ENCODE results near the gene GOLGA1. TPM values are rescaled to one million over a fixed set of nuclear protein-coding genes. Genes with fewer than 3 reads are reported as not detected.

GOLGA1 gene
- total RNA-seq, 1 donor = 13.9 TPM

- no peak for TF ChIP-seq CTCF (IDR thresholded peaks at IDR 0.05; ENCODE audit: insufficient read depth, low read length)
- no peak overlapping the region for H3K4me3 ChIP-seq (ENCODE audit: low read depth, low read length)
- DNase-seq (ENCODE audit: low read depth) = no peak
Measured at GRCh38 chr9:124950050-124950718, 9.3 kb upstream of the GOLGA1 start.

- DNase-seq (ENCODE audit: low read depth) = no peak
Measured at GRCh38 chr9:124949387-124949786, 8.5 kb upstream of the GOLGA1 start.

GRCh38 chr9:124947727-124948391 is 7.0 kb upstream of the GOLGA1 start:
- no peak for TF ChIP-seq CTCF (IDR thresholded peaks at IDR 0.05; ENCODE audit: insufficient read depth, low read length)

More at GRCh38 chr9:124949387-124949786, 8.5 kb upstream of the GOLGA1 start:
- TF ChIP-seq CTCF (IDR thresholded peaks at IDR 0.05; ENCODE audit: insufficient read depth, low read length) = no peak
- H3K4me3 ChIP-seq (ENCODE audit: low read depth, low read length) = no peak overlapping the region

GRCh38 chr9:124946167-124946566 is 5.3 kb upstream of the GOLGA1 start:
- no peak overlapping the region for H3K4me3 ChIP-seq (ENCODE audit: low read depth, low read length)
- no peak for TF ChIP-seq CTCF (IDR thresholded peaks at IDR 0.05; ENCODE audit: insufficient read depth, low read length)
- no peak for DNase-seq (ENCODE audit: low read depth)

More at GRCh38 chr9:124947727-124948391, 7.0 kb upstream of the GOLGA1 start:
- DNase-seq (ENCODE audit: low read depth) = no peak
- H3K4me3 ChIP-seq (ENCODE audit: low read depth, low read length) = no peak overlapping the region

GRCh38 chr9:124941679-124942561 is 1.0 kb upstream of the GOLGA1 start:
- H3K4me3 ChIP-seq (ENCODE audit: low read depth, low read length) = peak overlapping the region; percentile 81
- DNase-seq (ENCODE audit: low read depth) = peak; percentile 11
- TF ChIP-seq CTCF (IDR thresholded peaks at IDR 0.05; ENCODE audit: insufficient read depth, low read length) = peak; percentile 25

GRCh38 chr9:124940521-124940893 is 376 bp downstream of the GOLGA1 start:
- TF ChIP-seq CTCF (IDR thresholded peaks at IDR 0.05; ENCODE audit: insufficient read depth, low read length) = no peak
- DNase-seq (ENCODE audit: low read depth) = no peak
- H3K4me3 ChIP-seq (ENCODE audit: low read depth, low read length) = peak overlapping the region; percentile 81

Measured in fibroblast of the aortic adventitia (primary cell).